DOHH2 (cell line): ENCODE data around the gene SRBD1.

Experiments
- EZH2phosphoT487 ChIP-seq: fragments of 200-600 bp; sonication (generic); IDR thresholded peaks from 2 replicates; pipeline ENCODE4 v1.6.1; 2017; ENCODE audit warnings: borderline replicate concordance, mild to moderate bottlenecking, antibody characterized with exemption, low read length, moderate library complexity, mixed read lengths
- TF ChIP-seq, protein P1 (sequence below): fragments of 200-600 bp; sonication (generic); IDR thresholded peaks from one replicate; pipeline ENCODE4 v1.5.1; 2014; ENCODE audit warnings: antibody characterized with exemption, mild to moderate bottlenecking, low read depth, low read length; ENCODE audit not compliant: poor library complexity, severe bottlenecking

- TF ChIP-seq, protein P1, sequence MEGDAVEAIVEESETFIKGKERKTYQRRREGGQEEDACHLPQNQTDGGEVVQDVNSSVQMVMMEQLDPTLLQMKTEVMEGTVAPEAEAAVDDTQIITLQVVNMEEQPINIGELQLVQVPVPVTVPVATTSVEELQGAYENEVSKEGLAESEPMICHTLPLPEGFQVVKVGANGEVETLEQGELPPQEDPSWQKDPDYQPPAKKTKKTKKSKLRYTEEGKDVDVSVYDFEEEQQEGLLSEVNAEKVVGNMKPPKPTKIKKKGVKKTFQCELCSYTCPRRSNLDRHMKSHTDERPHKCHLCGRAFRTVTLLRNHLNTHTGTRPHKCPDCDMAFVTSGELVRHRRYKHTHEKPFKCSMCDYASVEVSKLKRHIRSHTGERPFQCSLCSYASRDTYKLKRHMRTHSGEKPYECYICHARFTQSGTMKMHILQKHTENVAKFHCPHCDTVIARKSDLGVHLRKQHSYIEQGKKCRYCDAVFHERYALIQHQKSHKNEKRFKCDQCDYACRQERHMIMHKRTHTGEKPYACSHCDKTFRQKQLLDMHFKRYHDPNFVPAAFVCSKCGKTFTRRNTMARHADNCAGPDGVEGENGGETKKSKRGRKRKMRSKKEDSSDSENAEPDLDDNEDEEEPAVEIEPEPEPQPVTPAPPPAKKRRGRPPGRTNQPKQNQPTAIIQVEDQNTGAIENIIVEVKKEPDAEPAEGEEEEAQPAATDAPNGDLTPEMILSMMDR: no peak
- TF ChIP-seq EZH2phosphoT487: no peak
Measured at GRCh38 chr2:45616658-45617411, 5.8 kb upstream of the SRBD1 start.
